Activated CD4-positive, alpha-beta T cell treated with anti-CD3 and anti-CD28 coated beads for 4 hours (primary cell): ENCODE results near the gene ACAD8.
"Not testable (repeated sequence)": the region's sequence is repeated elsewhere in the genome, so short reads cannot be mapped to it uniquely, and the experiment has no call there.

ENCODE experiments used
- DNase-seq, 2 donors: peaks; one replicate each; pipeline ENCODE4 v3.0.0-alpha.2; 2020

ACAD8 gene

GRCh38 chr11:134240592-134240991 lies 12.8 kb upstream of the ACAD8 start:
- DNase-seq = no peak

- DNase-seq = no peak
These were observed 11.0 kb upstream of the ACAD8 start for GRCh38 chr11:134242376-134242775.

- no peak for DNase-seq
These were observed 9.5 kb upstream of the ACAD8 start for GRCh38 chr11:134243913-134244312.

- DNase-seq = no peak
These were observed 8.8 kb upstream of the ACAD8 start for GRCh38 chr11:134244593-134244992.

- DNase-seq = no peak
These were observed 7.9 kb upstream of the ACAD8 start for GRCh38 chr11:134245434-134245833.

GRCh38 chr11:134246100-134246499 lies 7.3 kb upstream of the ACAD8 start:
- no peak for DNase-seq

- no peak for DNase-seq
These were observed 6.7 kb upstream of the ACAD8 start for GRCh38 chr11:134246678-134247077.

GRCh38 chr11:134248910-134249480 lies 4.4 kb upstream of the ACAD8 start:
- DNase-seq = no peak

GRCh38 chr11:134250246-134250645 lies 3.1 kb upstream of the ACAD8 start:
- DNase-seq = no peak

- DNase-seq = no peak
These were observed 2.7 kb upstream of the ACAD8 start for GRCh38 chr11:134250675-134251074.

GRCh38 chr11:134252346-134253187 lies 801 bp upstream of the ACAD8 start:
- DNase-seq = no peak

- DNase-seq = no peak
These were observed 1.2 kb downstream of the ACAD8 start for GRCh38 chr11:134254433-134255183.

- DNase-seq = not testable (repeated sequence)
These were observed 1.8 kb downstream of the ACAD8 start for GRCh38 chr11:134255184-134255561.

GRCh38 chr11:134257101-134257500 lies 3.7 kb downstream of the ACAD8 start:
- no peak for DNase-seq

GRCh38 chr11:134258577-134258976 lies 5.2 kb downstream of the ACAD8 start:
- no peak for DNase-seq

GRCh38 chr11:134260503-134260902 lies 7.1 kb downstream of the ACAD8 start:
- no peak for DNase-seq

GRCh38 chr11:134260983-134261382 lies 7.6 kb downstream of the ACAD8 start:
- DNase-seq = no peak

GRCh38 chr11:134261626-134262488 lies 8.5 kb downstream of the ACAD8 start:
- DNase-seq = peak; percentile 28 to 48

GRCh38 chr11:134264966-134265764 lies 11.8 kb downstream of the ACAD8 start:
- DNase-seq = no peak

- no peak for DNase-seq
These were observed 13.1 kb downstream of the ACAD8 start for GRCh38 chr11:134266440-134266839.

GRCh38 chr11:134266841-134267251 lies 13.5 kb downstream of the ACAD8 start:
- DNase-seq = no peak

GRCh38 chr11:134267461-134267860 lies 14.1 kb downstream of the ACAD8 start:
- no peak for DNase-seq
